Activated CD4-positive, alpha-beta memory T cell treated with anti-CD3 and anti-CD28 coated beads for 36 hours (primary cell): ENCODE data around the gene AKAP8L. TPM values are rescaled to one million over a fixed set of nuclear protein-coding genes. Genes with fewer than 3 reads are reported as not detected.
"Not testable (repeated sequence)": the region's sequence is repeated elsewhere in the genome, so short reads cannot be mapped to it uniquely, and the experiment has no call there.

Experiments
- CTCF ChIA-PET: fragments of 350-600 bp; sonication (Branson Sonifier 250); formaldehyde crosslinking; loops from one replicate; lab custom pipeline; 2021; ENCODE audit warnings: antibody characterized with exemption, inconsistent platforms; lab: Charles Lee
- POLR2A ChIA-PET: fragments of 350-600 bp; sonication (Branson Sonifier 250); formaldehyde crosslinking; loops from one replicate; lab custom pipeline; 2021; ENCODE audit warnings: antibody characterized with exemption; lab: Charles Lee
- DNase-seq: peaks from one replicate; pipeline ENCODE4 v3.0.0-alpha.2; 2020
- H3K27ac Mint-ChIP-seq: one replicate; pipeline ENCODE4 v1.8.0; 2021; ENCODE audit warnings: mixed read lengths
- H3K27me3 Mint-ChIP-seq: one replicate; pipeline ENCODE4 v1.8.0; 2021; ENCODE audit warnings: mixed read lengths
- H3K36me3 Mint-ChIP-seq: one replicate; pipeline ENCODE4 v1.8.0; 2021; ENCODE audit warnings: mixed read lengths
- H3K4me1 Mint-ChIP-seq: one replicate; pipeline ENCODE4 v1.8.0; 2021; ENCODE audit warnings: low read depth, mixed read lengths
- H3K4me3 Mint-ChIP-seq: one replicate; pipeline ENCODE4 v1.8.0; 2021; ENCODE audit warnings: mild to moderate bottlenecking, mixed read lengths
- H3K9me3 Mint-ChIP-seq: one replicate; pipeline ENCODE4 v1.8.0; 2021; ENCODE audit warnings: mixed read lengths
- intact Hi-C: fragments of 100-400 bp; cut with micrococcal nuclease; formaldehyde crosslinking; loops from one replicate; pipeline ENCODE4 v1.15.1; 2023
- total RNA-seq, 2 experiments: library from RNA; stranded (reverse); gene quantifications; one replicate each; pipeline ENCODE4 v1.2.3, GENCODE V29; 2021

Gene AKAP8L
- total RNA-seq, 2 experiments from 2014 or later: 94.2 to 100 TPM

- Mint-ChIP-seq H3K9me3 (peaks cover 4% of the 10 kb centered on the region), H3K4me1 (peaks cover 27% of the 10 kb centered on the region), H3K4me3 (no peak overlapping the region), H3K27me3 (no peaks in the 10 kb centered on the region), H3K36me3 (peaks cover 35% of the 10 kb centered on the region), H3K27ac (no peak overlapping the region)
- no peak for DNase-seq
- ChIA-PET CTCF (interaction anchor here (1.3 to 7.4 kb wide), 3 partner anchors 42 to 134 kb away, joined by 4 to 225 read pairs (median 7); no protein-coding TSS in a partner anchor), POLR2A (no interaction called here)
- intact Hi-C loops: no loop called here
Measured at GRCh38 chr19:15421721-15422260, 3.0 kb upstream of the AKAP8L start.

GRCh38 chr19:15421136-15421695, 2.4 kb upstream of the AKAP8L start:
- Mint-ChIP-seq H3K4me3 (no peak overlapping the region), H3K27me3 (no peaks in the 10 kb centered on the region), H3K36me3 (peaks cover 31% of the 10 kb centered on the region), H3K27ac (no peak overlapping the region), H3K9me3 (peaks cover 4% of the 10 kb centered on the region), H3K4me1 (peaks cover 30% of the 10 kb centered on the region)
- intact Hi-C loops: no loop called here
- no peak for DNase-seq
- POLR2A ChIA-PET: no interaction called here
- CTCF ChIA-PET: interaction anchor here (1.3 to 7.4 kb wide), 6 partner anchors 12 to 243 kb away, joined by 4 to 225 read pairs (median 16); no protein-coding TSS in a partner anchor

- CTCF ChIA-PET: interaction anchor here (0.6 to 7.4 kb wide), 47 partner anchors 10 to 1672 kb away, joined by 3 to 225 read pairs (median 5); partner anchors contain the start of genes AKAP8 and WIZ
- H3K27me3 Mint-ChIP-seq: no peaks in the 10 kb centered on the region
- H3K4me3 Mint-ChIP-seq: peak overlapping the region; percentile 100
- peaks cover 4% of the 10 kb centered on the region for H3K9me3 Mint-ChIP-seq
- peak overlapping the region; percentile 97 for H3K27ac Mint-ChIP-seq
- intact Hi-C loops: loop anchor here (1.0 to 5.0 kb wide), 7 partner anchors 13 to 242 kb away; partner anchors contain the start of gene AKAP8
- peaks cover 38% of the 10 kb centered on the region for H3K4me1 Mint-ChIP-seq
- POLR2A ChIA-PET: interaction anchor here (0.8 to 4.5 kb wide), 15 partner anchors 10 to 188 kb away, joined by 3 to 51 read pairs (median 7); partner anchors contain the start of genes AKAP8, BRD4 and RASAL3
- peak; percentile 38 for DNase-seq
- H3K36me3 Mint-ChIP-seq: peaks cover 30% of the 10 kb centered on the region
Measured at GRCh38 chr19:15419413-15420025, 731 bp upstream of the AKAP8L start.

GRCh38 chr19:15418231-15418578, 583 bp downstream of the AKAP8L start:
- Mint-ChIP-seq H3K9me3 (no peaks in the 10 kb centered on the region), H3K27me3 (no peaks in the 10 kb centered on the region), H3K4me3 (peak overlapping the region; percentile 100), H3K36me3 (peaks cover 23% of the 10 kb centered on the region), H3K4me1 (peaks cover 42% of the 10 kb centered on the region), H3K27ac (peak overlapping the region; percentile 97)
- DNase-seq: no peak
- POLR2A ChIA-PET: interaction anchor here (0.8 to 4.5 kb wide), 13 partner anchors 8 to 137 kb away, joined by 3 to 51 read pairs (median 10); partner anchors contain the start of genes AKAP8 and RASAL3
- CTCF ChIA-PET: interaction anchor here (0.8 to 7.4 kb wide), 20 partner anchors 8 to 240 kb away, joined by 3 to 225 read pairs (median 8); partner anchors contain the start of genes AKAP8 and WIZ
- intact Hi-C loops: loop anchor here (5.0 kb wide), 1 partner anchor 116 kb away; no protein-coding TSS in a partner anchor

GRCh38 chr19:15417699-15418098, 1.1 kb downstream of the AKAP8L start:
- H3K36me3 Mint-ChIP-seq: peaks cover 19% of the 10 kb centered on the region
- ChIA-PET POLR2A (interaction anchor here (0.9 to 4.5 kb wide), 4 partner anchors 8 to 133 kb away, joined by 3 to 51 read pairs (median 18); partner anchors contain the start of genes AKAP8 and RASAL3), CTCF (interaction anchor here (2.2 to 7.4 kb wide), 6 partner anchors 15 to 138 kb away, joined by 4 to 225 read pairs (median 32); partner anchors contain the start of gene AKAP8)
- no peak for DNase-seq
- H3K27ac Mint-ChIP-seq: peak overlapping the region; percentile 97
- H3K9me3 Mint-ChIP-seq: no peaks in the 10 kb centered on the region
- H3K27me3 Mint-ChIP-seq: no peaks in the 10 kb centered on the region
- H3K4me1 Mint-ChIP-seq: peaks cover 46% of the 10 kb centered on the region
- intact Hi-C loops: loop anchor here (5.0 kb wide), 1 partner anchor 115 kb away; no protein-coding TSS in a partner anchor
- H3K4me3 Mint-ChIP-seq: peak overlapping the region; percentile 100

GRCh38 chr19:15412832-15413231, 6.0 kb downstream of the AKAP8L start:
- CTCF ChIA-PET: interaction anchor here (0.7 to 2.8 kb wide), 3 partner anchors 20 to 144 kb away, joined by 3 to 14 read pairs (median 3); no protein-coding TSS in a partner anchor
- no peaks in the 10 kb centered on the region for H3K9me3 Mint-ChIP-seq
- no peak overlapping the region for H3K27ac Mint-ChIP-seq
- H3K4me1 Mint-ChIP-seq: peaks cover 41% of the 10 kb centered on the region
- H3K27me3 Mint-ChIP-seq: no peaks in the 10 kb centered on the region
- POLR2A ChIA-PET: interaction anchor here (0.6 to 1.0 kb wide), 2 partner anchors 34 to 52 kb away, joined by 3 to 4 read pairs; no protein-coding TSS in a partner anchor
- no peak overlapping the region for H3K4me3 Mint-ChIP-seq
- intact Hi-C loops: no loop called here
- H3K36me3 Mint-ChIP-seq: peaks cover 18% of the 10 kb centered on the region
- DNase-seq: no peak

GRCh38 chr19:15411351-15411750, 7.4 kb downstream of the AKAP8L start:
- H3K4me3 Mint-ChIP-seq, intact Hi-C loops, DNase-seq, H3K9me3 Mint-ChIP-seq, H3K27ac Mint-ChIP-seq, H3K27me3 Mint-ChIP-seq: not testable (repeated sequence)
- CTCF ChIA-PET: interaction anchor here (1.2 kb wide), 1 partner anchor 144 kb away, joined by 4 read pairs; no protein-coding TSS in a partner anchor
- POLR2A ChIA-PET: interaction anchor here (2.7 kb wide), 1 partner anchor 8 kb away, joined by 16 read pairs; the partner anchor contains the start of gene AKAP8L
- peaks cover 40% of the 10 kb centered on the region for H3K4me1 Mint-ChIP-seq
- H3K36me3 Mint-ChIP-seq: peaks cover 17% of the 10 kb centered on the region

GRCh38 chr19:15404780-15405211, 14.0 kb downstream of the AKAP8L start:
- H3K9me3 Mint-ChIP-seq: no peaks in the 10 kb centered on the region
- H3K4me3 Mint-ChIP-seq: no peak overlapping the region
- H3K27ac Mint-ChIP-seq: no peak overlapping the region
- peaks cover 33% of the 10 kb centered on the region for H3K4me1 Mint-ChIP-seq
- H3K27me3 Mint-ChIP-seq: no peaks in the 10 kb centered on the region
- ChIA-PET POLR2A (no interaction called here), CTCF (interaction anchor here (0.6 to 1.2 kb wide), 4 partner anchors 14 to 227 kb away, joined by 3 to 5 read pairs (median 3); partner anchors contain the start of gene AKAP8L)
- peaks cover 11% of the 10 kb centered on the region for H3K36me3 Mint-ChIP-seq
- DNase-seq: no peak
- intact Hi-C loops: no loop called here

- CTCF ChIA-PET: interaction anchor here (0.6 to 1.2 kb wide), 3 partner anchors 15 to 227 kb away, joined by 3 to 5 read pairs (median 3); partner anchors contain the start of gene AKAP8L
- intact Hi-C loops: no loop called here
- H3K27ac Mint-ChIP-seq: no peak overlapping the region
- POLR2A ChIA-PET: no interaction called here
- H3K4me3 Mint-ChIP-seq: no peak overlapping the region
- H3K36me3 Mint-ChIP-seq: peaks cover 9% of the 10 kb centered on the region
- no peak for DNase-seq
- no peaks in the 10 kb centered on the region for H3K9me3 Mint-ChIP-seq
- H3K27me3 Mint-ChIP-seq: no peaks in the 10 kb centered on the region
- H3K4me1 Mint-ChIP-seq: peaks cover 30% of the 10 kb centered on the region
Measured at GRCh38 chr19:15404097-15404779, 14.6 kb downstream of the AKAP8L start.

GRCh38 chr19:15403151-15403531, 15.6 kb downstream of the AKAP8L start:
- Mint-ChIP-seq H3K36me3 (peaks cover 9% of the 10 kb centered on the region), H3K4me1 (peaks cover 28% of the 10 kb centered on the region)
- CTCF ChIA-PET: interaction anchor here (1.4 kb wide), 1 partner anchor 152 kb away, joined by 4 read pairs; no protein-coding TSS in a partner anchor

More at GRCh38 chr19:15403151-15403531, 15.6 kb downstream of the AKAP8L start:
- intact Hi-C loops: no loop called here
- Mint-ChIP-seq H3K4me3 (no peak overlapping the region), H3K27ac (no peak overlapping the region), H3K27me3 (no peaks in the 10 kb centered on the region), H3K9me3 (no peaks in the 10 kb centered on the region)
- no peak for DNase-seq
- POLR2A ChIA-PET: no interaction called here
